GM21526 (cell line): ENCODE measurements around the gene TRIO.

Source experiments
- ATAC-seq: cut with Tn5 transposase; IDR thresholded peaks from one replicate; pipeline ENCODE4 v1.9.1; 2021; ENCODE audit warnings: moderate library complexity; ENCODE audit not compliant: unreplicated experiment, low FRiP score

Gene TRIO

GRCh38 chr5:14218897-14219573 is 75.9 kb downstream of the TRIO start:
- no peak for ATAC-seq

GRCh38 chr5:14219800-14220512 is 76.8 kb downstream of the TRIO start:
- no peak for ATAC-seq

DNA sequence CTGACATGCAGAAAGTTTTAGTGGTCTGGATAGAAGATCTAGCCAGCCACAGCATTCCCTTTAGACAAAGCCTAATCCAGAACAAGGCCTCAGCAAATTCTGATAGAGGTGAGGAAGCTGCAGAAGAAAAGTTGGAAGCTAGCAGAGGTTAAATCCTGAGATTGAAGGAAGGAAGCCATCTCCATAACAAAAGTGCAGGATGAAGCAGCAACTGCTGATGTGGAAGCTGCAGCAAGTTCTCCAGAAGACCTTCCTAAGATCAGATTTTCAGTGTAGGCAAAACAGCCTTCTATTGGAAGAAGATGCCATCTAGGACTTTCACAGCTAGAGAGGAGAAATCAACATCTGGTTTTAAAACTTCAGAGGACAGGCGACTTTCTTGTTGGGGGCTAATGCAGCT is 77.5 kb downstream of the TRIO start:
- ATAC-seq = no peak

GRCh38 chr5:14221732-14222131 is 78.6 kb downstream of the TRIO start:
- no peak for ATAC-seq

DNA sequence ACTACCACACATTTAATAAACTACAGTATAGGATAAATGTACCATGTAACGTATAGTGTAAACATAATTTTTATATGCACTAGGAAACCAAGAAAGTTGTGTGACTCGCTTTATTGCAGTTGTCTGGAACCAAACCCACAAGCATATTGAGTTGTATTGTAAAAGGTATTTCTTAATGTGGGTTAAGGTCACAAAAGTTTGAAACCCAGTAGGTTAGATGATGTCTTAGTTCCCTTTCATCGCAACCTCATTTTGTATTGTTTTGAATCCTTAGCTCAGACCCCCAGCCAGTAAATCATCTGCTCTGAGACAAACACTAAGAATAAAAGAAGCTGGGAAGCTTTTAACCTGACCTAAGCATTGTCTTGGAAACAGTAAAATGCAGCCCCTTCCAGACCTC is 79.1 kb downstream of the TRIO start:
- ATAC-seq = no peak

DNA sequence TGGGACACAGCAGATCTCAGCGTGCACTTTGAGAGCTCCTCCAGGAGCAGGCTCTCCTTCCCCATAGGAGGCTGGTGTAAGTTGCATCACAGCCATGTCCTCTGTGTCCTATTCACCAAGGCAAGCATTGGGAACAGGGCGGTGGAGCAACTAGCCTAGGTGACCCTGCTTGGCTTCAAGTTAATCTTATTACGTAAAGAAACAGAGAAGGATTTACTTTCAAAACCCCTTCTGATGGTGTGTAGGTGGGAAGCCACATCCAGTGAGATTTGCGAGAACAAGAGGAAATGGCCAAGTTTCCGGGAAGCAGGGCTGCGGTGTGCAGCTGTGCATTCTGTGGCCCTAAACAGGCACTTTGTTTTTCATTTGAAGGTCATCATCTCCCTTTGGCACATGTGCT is 80.2 kb downstream of the TRIO start:
- no peak for ATAC-seq

DNA sequence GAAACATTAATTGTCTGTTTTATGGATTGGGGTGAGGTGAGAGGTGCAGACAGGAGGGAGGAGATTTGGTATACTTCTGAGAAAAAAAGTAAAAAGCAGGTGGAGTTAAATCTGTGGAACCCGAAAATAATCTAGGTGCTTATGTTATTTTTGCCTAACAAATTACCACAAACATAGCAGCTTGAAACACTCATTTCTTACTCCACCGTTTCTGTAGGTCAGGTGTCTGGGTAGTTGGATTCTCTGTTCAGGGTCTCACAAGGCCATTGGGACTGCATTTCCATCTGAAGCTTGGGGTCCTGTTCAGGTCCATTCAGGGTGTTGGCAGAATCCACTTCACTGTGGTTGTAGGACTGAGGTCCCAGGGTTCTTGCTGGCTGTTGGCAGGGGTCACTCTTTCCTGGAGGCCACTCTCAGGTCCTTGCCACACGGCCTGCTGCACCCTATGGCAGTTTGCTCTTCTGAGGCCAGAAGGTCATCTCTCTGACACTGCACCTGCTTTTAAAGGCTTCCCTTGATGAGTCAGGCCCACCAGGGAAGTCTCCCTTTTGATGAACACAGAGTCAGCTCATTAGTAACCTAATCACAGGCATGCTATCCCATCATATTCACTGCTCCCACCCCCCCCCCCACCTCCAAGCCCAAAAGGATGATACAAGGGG is 82.2 kb downstream of the TRIO start:
- no peak for ATAC-seq

- no peak for ATAC-seq
These were observed 83.0 kb downstream of the TRIO start for GRCh38 chr5:14226149-14226548.

GRCh38 chr5:14226554-14226953 is 83.4 kb downstream of the TRIO start:
- ATAC-seq = no peak

DNA sequence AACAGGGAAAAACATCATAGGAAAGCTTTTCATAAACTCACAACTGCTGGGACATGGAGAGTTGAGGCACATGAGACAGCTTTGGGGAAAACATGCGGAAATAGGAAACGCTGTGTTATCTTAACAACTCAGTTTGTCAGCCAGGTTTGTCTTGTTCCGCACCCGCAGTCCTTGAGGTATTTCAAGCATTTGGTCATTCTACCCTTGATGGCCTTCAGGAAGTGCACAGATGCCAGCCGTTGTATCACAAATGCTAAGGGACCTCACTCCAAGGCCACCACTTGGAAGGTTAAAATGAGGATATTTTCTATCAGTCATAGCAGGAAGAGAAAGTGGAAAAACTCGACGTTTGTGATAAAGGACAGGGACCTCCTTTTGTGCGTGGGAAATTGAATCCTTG is 83.8 kb downstream of the TRIO start:
- ATAC-seq = no peak

DNA sequence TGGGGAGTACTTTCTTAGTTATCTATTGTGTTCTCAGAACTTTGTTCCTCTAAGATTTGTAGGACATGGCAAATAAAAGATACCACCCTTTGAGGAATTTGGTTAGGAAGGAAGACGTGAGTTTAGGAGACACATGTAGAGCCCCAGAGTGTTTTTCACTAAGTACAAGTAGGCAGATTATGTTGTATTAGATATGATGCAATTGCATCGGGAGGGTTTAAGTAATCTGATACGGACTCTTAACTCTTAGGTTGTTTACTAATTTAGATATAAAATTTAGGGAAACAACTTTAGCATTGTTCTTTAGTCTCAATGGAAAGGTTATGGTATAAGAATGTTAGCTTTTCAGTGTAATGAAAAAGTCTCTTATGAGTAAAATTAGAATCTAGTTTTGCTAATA is 84.4 kb downstream of the TRIO start:
- no peak for ATAC-seq

- ATAC-seq = no peak
These were observed 85.1 kb downstream of the TRIO start for GRCh38 chr5:14228219-14228618.

GRCh38 chr5:14229181-14229580 is 86.0 kb downstream of the TRIO start:
- no peak for ATAC-seq

- no peak for ATAC-seq
These were observed 86.6 kb downstream of the TRIO start for GRCh38 chr5:14229734-14230133.

- no peak for ATAC-seq
These were observed 88.0 kb downstream of the TRIO start for GRCh38 chr5:14231156-14231555.

DNA sequence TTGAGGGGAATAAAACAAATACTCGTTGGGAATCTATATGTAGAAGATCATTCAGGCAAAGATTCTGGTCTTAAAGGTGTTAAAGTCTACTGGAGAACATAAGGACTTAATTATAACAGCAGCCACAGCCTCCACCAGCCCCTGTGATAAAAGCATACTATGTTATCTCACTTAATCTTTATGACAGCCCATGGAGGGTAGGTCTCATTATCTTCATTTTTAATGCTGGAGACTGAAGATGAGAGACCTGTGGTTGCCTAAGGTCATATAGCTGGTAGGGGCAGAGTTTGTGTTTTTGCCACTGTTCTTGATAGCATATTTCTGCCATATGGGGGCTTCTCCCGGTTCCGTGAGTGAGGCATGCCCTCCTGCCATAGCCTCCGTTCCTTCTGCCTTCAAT is 88.7 kb downstream of the TRIO start:
- ATAC-seq = no peak

GRCh38 chr5:14234204-14234603 is 91.1 kb downstream of the TRIO start:
- no peak for ATAC-seq

DNA sequence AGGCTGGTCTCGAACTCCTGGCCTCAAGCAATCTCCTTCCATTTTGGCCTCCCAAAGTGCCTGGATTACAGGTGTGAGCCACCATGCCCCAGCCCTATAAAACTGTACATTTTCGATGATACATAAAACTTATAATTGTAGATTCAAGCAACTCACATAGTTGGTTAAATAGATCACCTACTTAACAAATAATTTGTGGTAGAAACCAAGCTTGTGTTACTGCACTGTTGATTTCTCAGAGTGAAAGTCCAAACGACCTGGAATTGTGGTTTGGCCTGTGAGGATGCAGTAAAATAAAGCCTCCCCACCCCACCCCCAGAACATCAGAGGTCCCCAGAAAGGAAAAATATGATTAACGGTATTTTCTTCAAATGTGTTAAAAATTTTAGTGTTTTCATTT is 92.7 kb downstream of the TRIO start:
- no peak for ATAC-seq

- ATAC-seq = no peak
These were observed 93.6 kb downstream of the TRIO start for GRCh38 chr5:14236757-14237156.

- ATAC-seq = no peak
These were observed 94.4 kb downstream of the TRIO start for GRCh38 chr5:14237317-14238086.

DNA sequence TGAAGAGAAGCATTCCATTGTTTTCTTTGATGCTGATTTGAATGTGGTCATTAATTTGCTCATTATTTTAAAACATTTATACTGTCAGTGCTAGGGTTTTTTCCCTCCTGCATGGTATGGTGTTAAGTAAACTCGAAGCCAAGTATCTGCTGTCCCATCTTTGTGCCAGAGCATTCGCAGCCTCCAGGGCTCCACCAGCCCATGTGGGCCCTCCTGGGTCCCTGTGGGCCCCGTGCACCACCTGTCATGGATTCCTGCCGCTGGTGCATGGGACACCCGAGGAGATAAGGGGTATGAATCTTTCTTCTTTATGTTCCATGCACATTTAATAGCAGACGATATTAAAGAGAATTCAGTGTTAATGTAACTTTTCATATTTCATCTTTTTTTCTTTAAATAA is 95.1 kb downstream of the TRIO start:
- ATAC-seq = no peak
